MG63 (cell line): ENCODE measurements around the gene ACVR2B. TPM values are rescaled to one million over a fixed set of nuclear protein-coding genes. Genes with fewer than 3 reads are reported as not detected.

ENCODE experiments used
- DNase-seq: peaks from one replicate; pipeline ENCODE4 v3.0.0-alpha.2; 2020
- H3K27me3 ChIP-seq: fragments of 250-450 bp; sonication (Bioruptor Pico); 2 replicates; pipeline ENCODE4 v1.5.1; 2020; ENCODE audit warnings: mild to moderate bottlenecking, moderate library complexity
- H3K36me3 ChIP-seq: fragments of 250-450 bp; sonication (Bioruptor Pico); 2 replicates; pipeline ENCODE4 v1.5.1; 2020; ENCODE audit warnings: mild to moderate bottlenecking, moderate library complexity
- H3K4me3 ChIP-seq: fragments of 250-450 bp; sonication (Bioruptor Pico); 2 replicates; pipeline ENCODE4 v1.5.1; 2020; ENCODE audit warnings: mild to moderate bottlenecking, moderate library complexity
- H3K9me3 ChIP-seq: fragments of 250-450 bp; sonication (Bioruptor Pico); 2 replicates; pipeline ENCODE4 v1.5.1; 2020; ENCODE audit warnings: mild to moderate bottlenecking, moderate library complexity
- total RNA-seq: library from RNA; depleted of rRNA; stranded (reverse); fragments of >200 nt; shearing (Covaris generic); gene quantifications from 2 replicates; pipeline ENCODE4 v1.2.3, GENCODE V29; 2014; ENCODE audit warnings: low replicate concordance

Gene ACVR2B
- total RNA-seq, 1 experiment from 2014 or later, result 1.1 TPM

GRCh38 chr3:38454884-38455638 is 1.4 kb downstream of the ACVR2B start:
- H3K36me3 ChIP-seq, result no peaks in the 10 kb centered on the region
- peak; percentile 31 for DNase-seq
- H3K27me3 ChIP-seq, result no peaks in the 10 kb centered on the region
- H3K4me3 ChIP-seq, result peak overlapping the region; percentile 47
- no peaks in the 10 kb centered on the region for H3K9me3 ChIP-seq

GRCh38 chr3:38455639-38456430 is 2.1 kb downstream of the ACVR2B start:
- Histone ChIP-seq H3K27me3 (no peaks in the 10 kb centered on the region), H3K36me3 (no peaks in the 10 kb centered on the region), H3K9me3 (no peaks in the 10 kb centered on the region), H3K4me3 (peak overlapping the region; percentile 47)
- no peak for DNase-seq

- no peak overlapping the region for H3K4me3 ChIP-seq
- H3K27me3 ChIP-seq, result no peaks in the 10 kb centered on the region
- DNase-seq, result no peak
- H3K36me3 ChIP-seq, result no peaks in the 10 kb centered on the region
- no peaks in the 10 kb centered on the region for H3K9me3 ChIP-seq
These were observed 3.7 kb downstream of the ACVR2B start for GRCh38 chr3:38457111-38458003.

GRCh38 chr3:38458796-38459498 is 5.3 kb downstream of the ACVR2B start:
- Histone ChIP-seq H3K4me3 (peak overlapping the region; percentile 51), H3K36me3 (no peaks in the 10 kb centered on the region), H3K27me3 (no peaks in the 10 kb centered on the region), H3K9me3 (no peaks in the 10 kb centered on the region)
- peak; percentile 83 for DNase-seq

- DNase-seq, result peak; percentile 52
- Histone ChIP-seq H3K4me3 (peak overlapping the region; percentile 51), H3K9me3 (peaks cover 2% of the 10 kb centered on the region; the same call in 1 of the 2 replicates), H3K36me3 (no peaks in the 10 kb centered on the region), H3K27me3 (no peaks in the 10 kb centered on the region)
These were observed 5.9 kb downstream of the ACVR2B start for GRCh38 chr3:38459499-38460048.

GRCh38 chr3:38460377-38461270 is 6.9 kb downstream of the ACVR2B start:
- H3K4me3 ChIP-seq, result no peak overlapping the region
- no peak for DNase-seq
- peaks cover 2% of the 10 kb centered on the region for H3K9me3 ChIP-seq
- H3K36me3 ChIP-seq, result no peaks in the 10 kb centered on the region
- no peaks in the 10 kb centered on the region for H3K27me3 ChIP-seq

GRCh38 chr3:38465588-38466154 is 12.0 kb downstream of the ACVR2B start:
- peaks cover 10% of the 10 kb centered on the region for H3K9me3 ChIP-seq
- no peaks in the 10 kb centered on the region for H3K27me3 ChIP-seq
- H3K4me3 ChIP-seq, result no peak overlapping the region
- DNase-seq, result no peak
- no peaks in the 10 kb centered on the region for H3K36me3 ChIP-seq

GRCh38 chr3:38468765-38469164 is 15.1 kb downstream of the ACVR2B start:
- Histone ChIP-seq H3K9me3 (peaks cover 10% of the 10 kb centered on the region), H3K27me3 (no peaks in the 10 kb centered on the region), H3K4me3 (no peak overlapping the region), H3K36me3 (no peaks in the 10 kb centered on the region)
- no peak for DNase-seq

GRCh38 chr3:38469852-38470251 is 16.2 kb downstream of the ACVR2B start:
- Histone ChIP-seq H3K27me3 (no peaks in the 10 kb centered on the region), H3K9me3 (peaks cover 8% of the 10 kb centered on the region), H3K4me3 (no peak overlapping the region)

GRCh38 chr3:38471260-38471857 is 17.7 kb downstream of the ACVR2B start:
- Histone ChIP-seq H3K4me3 (no peak overlapping the region), H3K36me3 (no peaks in the 10 kb centered on the region), H3K27me3 (no peaks in the 10 kb centered on the region), H3K9me3 (peaks cover 4% of the 10 kb centered on the region; the same call in 1 of the 2 replicates)
- DNase-seq, result no peak

More at GRCh38 chr3:38469852-38470251, 16.2 kb downstream of the ACVR2B start:
- no peak for DNase-seq
- no peaks in the 10 kb centered on the region for H3K36me3 ChIP-seq

- Histone ChIP-seq H3K9me3 (peaks cover 4% of the 10 kb centered on the region; the same call in 1 of the 2 replicates), H3K4me3 (no peak overlapping the region), H3K27me3 (no peaks in the 10 kb centered on the region), H3K36me3 (no peaks in the 10 kb centered on the region)
- no peak for DNase-seq
These were observed 18.7 kb downstream of the ACVR2B start for GRCh38 chr3:38472342-38472741.

DNA sequence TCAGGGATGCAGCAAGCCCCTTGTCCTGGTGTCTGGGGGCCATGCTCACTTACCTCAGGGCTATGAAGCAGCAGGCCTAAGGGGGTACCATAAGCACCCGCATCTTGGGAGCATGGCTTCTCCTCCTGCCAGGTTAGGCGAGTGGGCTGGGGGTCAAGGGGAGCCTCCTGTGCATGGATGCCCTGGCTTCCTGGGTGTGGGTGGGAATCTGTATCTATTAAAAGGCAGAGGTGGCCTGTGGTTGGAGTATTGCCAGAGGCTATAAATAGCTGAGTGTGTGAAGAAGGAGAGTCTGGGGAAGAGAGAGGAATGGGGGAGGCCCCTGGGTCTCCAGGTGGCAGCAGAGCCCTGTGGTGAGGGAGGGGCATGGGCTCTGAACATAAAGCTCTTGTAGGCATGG is 19.5 kb downstream of the ACVR2B start:
- H3K9me3 ChIP-seq, result peaks cover 4% of the 10 kb centered on the region; the same call in 1 of the 2 replicates
- no peaks in the 10 kb centered on the region for H3K27me3 ChIP-seq
- DNase-seq, result no peak
- H3K36me3 ChIP-seq, result no peaks in the 10 kb centered on the region
- no peak overlapping the region for H3K4me3 ChIP-seq

DNA sequence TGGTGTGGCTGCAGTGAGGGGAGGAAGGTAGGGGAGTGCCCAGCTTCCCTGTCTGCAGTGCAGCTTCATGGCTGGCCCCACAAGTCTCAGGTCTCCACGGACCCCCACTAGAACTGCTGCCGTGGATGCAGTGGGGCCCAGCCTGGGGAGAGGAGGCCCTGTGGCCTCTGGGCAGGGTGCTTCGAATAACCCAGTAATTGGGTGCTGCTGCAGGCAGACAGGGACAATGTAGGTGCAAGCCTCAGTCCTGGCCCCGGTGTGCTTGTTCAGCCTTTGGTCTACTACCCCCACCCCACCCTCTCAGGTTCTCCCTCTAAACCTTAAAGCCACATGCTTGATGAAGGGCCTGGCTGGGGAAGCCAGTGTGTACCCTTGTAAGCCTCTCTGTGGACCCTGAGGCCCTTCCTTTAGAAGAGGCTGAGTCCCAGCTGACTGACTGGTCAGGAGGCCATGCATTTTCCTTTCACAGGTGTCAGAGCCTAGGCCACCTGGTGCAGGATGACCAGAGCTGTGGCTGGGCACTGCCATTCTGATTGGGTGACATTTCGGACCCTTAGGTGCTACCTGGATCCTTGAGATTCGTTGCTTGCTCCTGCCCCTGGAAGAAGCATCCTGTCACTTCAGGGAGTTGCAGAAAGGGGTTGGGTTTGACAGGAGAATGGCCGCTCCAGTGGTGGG is 21.4 kb downstream of the ACVR2B start:
- H3K4me3 ChIP-seq, result no peak overlapping the region
- H3K27me3 ChIP-seq, result no peaks in the 10 kb centered on the region
- peaks cover 2% of the 10 kb centered on the region; the same call in 1 of the 2 replicates for H3K9me3 ChIP-seq
- no peak for DNase-seq
- no peaks in the 10 kb centered on the region for H3K36me3 ChIP-seq

DNA sequence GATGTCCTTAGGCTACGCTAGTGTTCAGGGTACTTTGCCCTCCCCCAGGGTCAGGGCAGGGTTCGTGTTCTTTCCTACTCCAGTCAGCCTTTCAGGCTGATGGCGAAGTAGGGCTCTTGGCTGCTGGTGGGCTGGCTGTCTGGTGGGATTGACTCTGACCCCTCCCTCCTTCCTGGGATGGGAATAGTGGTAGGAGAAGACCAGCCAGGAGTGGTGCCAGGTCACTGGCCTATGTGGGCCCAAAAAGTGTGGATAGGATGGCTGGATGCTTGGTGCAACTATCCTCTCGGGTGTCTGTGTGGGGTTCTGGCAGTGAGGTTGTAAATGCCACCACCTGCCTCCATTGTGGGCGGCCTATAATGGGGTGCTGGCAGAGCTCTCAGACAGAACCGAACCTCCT is 22.0 kb downstream of the ACVR2B start:
- no peak overlapping the region for H3K4me3 ChIP-seq
- H3K36me3 ChIP-seq, result no peaks in the 10 kb centered on the region
- H3K27me3 ChIP-seq, result no peaks in the 10 kb centered on the region
- DNase-seq, result no peak
- no peaks in the 10 kb centered on the region for H3K9me3 ChIP-seq
